Non-pigmented ciliary epithelial cell (primary cell): Measurements from ENCODE around the gene FRYL.
"Not testable (repeated sequence)": the region's sequence is repeated elsewhere in the genome, so short reads cannot be mapped to it uniquely, and the experiment has no call there.

Experiments used
- DNase-seq: peaks from one replicate; pipeline ENCODE4 v3.0.0-alpha.2; 2010; ENCODE audit warnings: low read depth

FRYL gene

GRCh38 chr4:48484494-48485168 lies 295.4 kb downstream of the FRYL start:
- no peak for DNase-seq

GRCh38 chr4:48483777-48484493 lies 296.1 kb downstream of the FRYL start:
- DNase-seq: no peak

- DNase-seq: no peak
Measured at GRCh38 chr4:48483006-48483776, 296.9 kb downstream of the FRYL start, which contains the start of gene SLC10A4. Gene SLC10A4, plus strand, starts transcription at chr4:48483343. Its CDS starts 219 bp downstream, at chr4:48483562.

- no peak for DNase-seq
Measured at GRCh38 chr4:48481581-48481980, 298.5 kb downstream of the FRYL start.

GRCh38 chr4:48478273-48478672 lies 301.8 kb downstream of the FRYL start:
- DNase-seq: no peak

GRCh38 chr4:48475770-48476169 lies 304.3 kb downstream of the FRYL start:
- DNase-seq: no peak

- DNase-seq: no peak
Measured at GRCh38 chr4:48472794-48473193, 307.3 kb downstream of the FRYL start.

GRCh38 chr4:48470570-48470969 lies 309.5 kb downstream of the FRYL start:
- no peak for DNase-seq

- no peak for DNase-seq
Measured at GRCh38 chr4:48470137-48470536, 309.9 kb downstream of the FRYL start.

GRCh38 chr4:48467891-48468290 lies 312.2 kb downstream of the FRYL start:
- no peak for DNase-seq

GRCh38 chr4:48467442-48467841 lies 312.6 kb downstream of the FRYL start:
- DNase-seq: no peak

GRCh38 chr4:48462363-48462762 lies 317.7 kb downstream of the FRYL start:
- DNase-seq: no peak

GRCh38 chr4:48461000-48461399 lies 319.1 kb downstream of the FRYL start:
- DNase-seq: no peak

- DNase-seq: no peak
Measured at GRCh38 chr4:48454591-48454990, 325.5 kb downstream of the FRYL start.

- DNase-seq: not testable (repeated sequence)
Measured at GRCh38 chr4:48451656-48452055, 328.4 kb downstream of the FRYL start.

GRCh38 chr4:48450740-48451139 lies 329.3 kb downstream of the FRYL start:
- no peak for DNase-seq

GRCh38 chr4:48449151-48449550 lies 330.9 kb downstream of the FRYL start:
- DNase-seq: no peak
